Lung (tissue), 4 donors: Measurements from ENCODE around the gene MYO7A. TPM values are rescaled to one million over a fixed set of nuclear protein-coding genes. Genes with fewer than 3 reads are reported as not detected.

Experiments
- polyA plus RNA-seq, 2 donors: library from polyadenylated mRNA; stranded (reverse); fragments of 200-250 nt; gene quantifications; one replicate each; pipeline ENCODE4 v1.2.1, GENCODE V29; 2013
- total RNA-seq, 2 donors: library from RNA; depleted of rRNA in 1 of 2; stranded (reverse); fragments of >200 nt in 1 of 2; gene quantifications; one replicate each; pipeline ENCODE4 v1.2.1, GENCODE V29; 2014 to 2021
- donor health status: Bipolar disorder and iron deficiency.
- donor health status: healthy.
- donor health status: DM: yes; HTN: yes; CAD: no.

Gene MYO7A
- total and polyA plus RNA-seq, 4 donors: 1.8 to 10.2 (median 6.3) TPM

Other genes with a start within 250 kb of the MYO7A start
- under 1 TPM; 0.34 to 0.77 TPM for gene B3GNT6, start 93.8 kb upstream of the MYO7A start, total RNA-seq
- gene B3GNT6, start 93.8 kb upstream of the MYO7A start, polyA plus RNA-seq: 1 to 10 TPM in 1 of 2 donors, under 1 TPM in 1; 0.18 to 1.6 TPM
- gene CAPN5, start 61.3 kb upstream of the MYO7A start, total RNA-seq: 10 to 100 TPM; 14.7 to 16.1 TPM
- 1 to 10 TPM; 3.0 to 4.0 TPM for gene CAPN5, start 61.3 kb upstream of the MYO7A start, polyA plus RNA-seq
- under 1 TPM; 0.61 to 0.74 TPM for gene OMP, start 25.4 kb upstream of the MYO7A start, total RNA-seq
- gene OMP, start 25.4 kb upstream of the MYO7A start, polyA plus RNA-seq: under 1 TPM in 1 of 2 donors, not detected in 1; 0.37 TPM
- not detected for gene GDPD4, start 173.4 kb downstream of the MYO7A start, total RNA-seq
- gene GDPD4, start 173.4 kb downstream of the MYO7A start, polyA plus RNA-seq: not detected